Gastroesophageal sphincter (tissue), 3 donors: ENCODE results near the gene MAST3.

ENCODE experiments used
- CTCF ChIP-seq, 4 experiments: fragments of 200-600 bp in 2 of 4; fragments of 450-650 bp in 2 of 4; sonication (generic) in 1 of 4; IDR thresholded peaks; one replicate each; pipeline ENCODE4 v1.5.1; 2017 to 2019; ENCODE audit warnings: antibody characterized with exemption in 4 of 4, mild to moderate bottlenecking in 2 of 4, moderate library complexity in 2 of 4
- POLR2A ChIP-seq, 2 donors: fragments of 450-650 bp; IDR thresholded peaks; one replicate each; pipeline ENCODE4 v1.6.1; 2017; ENCODE audit warnings: antibody characterized with exemption in 2 of 2, mild to moderate bottlenecking in 2 of 2, moderate library complexity in 1 of 2
- POLR2AphosphoS5 ChIP-seq: sonication (generic); formaldehyde crosslinking; IDR thresholded peaks from one replicate; pipeline ENCODE4 v1.6.1; 2017; ENCODE audit warnings: antibody characterized with exemption

GRCh38 chr19:18149596-18149975 lies 52.0 kb downstream of the MAST3 start:
- no peak for TF ChIP-seq POLR2A (IDR thresholded peaks at IDR 0.05)
- no peak for TF ChIP-seq CTCF (IDR thresholded peaks at IDR 0.05)
- TF ChIP-seq POLR2AphosphoS5, result no peak
